Measurements from ENCODE around the gene SH3PXD2A.

Gene SH3PXD2A

GRCh38 chr10:103872137-103872931 is 17.0 kb upstream of the SH3PXD2A start:
- DNase-seq: no peak

GRCh38 chr10:103871006-103871405 is 15.6 kb upstream of the SH3PXD2A start:
- no peak for DNase-seq

- DNase-seq: no peak
These were observed 15.1 kb upstream of the SH3PXD2A start for GRCh38 chr10:103870516-103870915.

- no peak for DNase-seq
These were observed 14.0 kb upstream of the SH3PXD2A start for GRCh38 chr10:103869336-103869735.

GRCh38 chr10:103868200-103868599 is 12.8 kb upstream of the SH3PXD2A start:
- no peak for DNase-seq

GRCh38 chr10:103861505-103861904 is 6.1 kb upstream of the SH3PXD2A start:
- no peak for DNase-seq

- DNase-seq: peak; percentile 24
These were observed 4.0 kb upstream of the SH3PXD2A start for GRCh38 chr10:103859161-103860086.

- no peak for DNase-seq
These were observed 3.0 kb upstream of the SH3PXD2A start for GRCh38 chr10:103858360-103858759.

GRCh38 chr10:103856797-103857170 is 1.4 kb upstream of the SH3PXD2A start:
- DNase-seq: no peak

- no peak for DNase-seq
These were observed 748 bp upstream of the SH3PXD2A start for GRCh38 chr10:103855852-103856796.

- DNase-seq: no peak
These were observed 537 bp downstream of the SH3PXD2A start for GRCh38 chr10:103854686-103855391.

GRCh38 chr10:103854265-103854685 is 1.1 kb downstream of the SH3PXD2A start:
- DNase-seq: no peak

- no peak for DNase-seq
These were observed 1.7 kb downstream of the SH3PXD2A start for GRCh38 chr10:103853428-103854264.

- no peak for DNase-seq
These were observed 2.5 kb downstream of the SH3PXD2A start for GRCh38 chr10:103852856-103853255.

GRCh38 chr10:103852189-103852711 is 3.1 kb downstream of the SH3PXD2A start:
- no peak for DNase-seq

- no peak for DNase-seq
These were observed 4.1 kb downstream of the SH3PXD2A start for GRCh38 chr10:103851261-103851660.

- DNase-seq: no peak
These were observed 4.8 kb downstream of the SH3PXD2A start for GRCh38 chr10:103850572-103850895.

- DNase-seq: no peak
These were observed 5.3 kb downstream of the SH3PXD2A start for GRCh38 chr10:103849880-103850571.

- DNase-seq: no peak
These were observed 6.0 kb downstream of the SH3PXD2A start for GRCh38 chr10:103849212-103849877.
